Heart left ventricle (tissue), 16 donors: Measurements from ENCODE around the gene YJEFN3. TPM values are rescaled to one million over a fixed set of nuclear protein-coding genes. Genes with fewer than 3 reads are reported as not detected.

Experiments used
- ATAC-seq, 4 donors: fragments of 200-7000 bp; cut with Tn5 transposase; one replicate each; pipeline ENCODE4 v1.9.1; 2020 to 2022; ENCODE audit warnings: moderate library complexity in 4 of 4, mild to moderate bottlenecking in 3 of 4, moderate number of reproducible peaks in 1 of 4
- DNase-seq, 5 donors: peaks; one replicate each; pipeline ENCODE4 v3.0.0-alpha.2; 2020
- H3K27ac ChIP-seq, 12 donors: fragments of 200-600 bp; sonication (generic) in 4 of 12; one replicate each; pipeline versions ENCODE4 v1.5.0 to v1.8.0; 2016 to 2022; ENCODE audit warnings: mild to moderate bottlenecking in 2 of 12
- H3K27me3 ChIP-seq, 9 donors: fragments of 200-600 bp; sonication (generic) in 2 of 9; one replicate each; pipeline versions ENCODE4 v1.5.1 to v1.8.0; 2016 to 2022; ENCODE audit warnings: mild to moderate bottlenecking in 3 of 9
- H3K36me3 ChIP-seq, 9 donors: fragments of 200-600 bp; sonication (generic) in 2 of 9; one replicate each; pipeline versions ENCODE4 v1.5.0 to v1.8.0; 2018 to 2022; ENCODE audit warnings: mild to moderate bottlenecking in 2 of 9
- H3K4me1 ChIP-seq, 12 donors: fragments of 200-600 bp; sonication (generic) in 4 of 12; one replicate each; pipeline versions ENCODE4 v1.5.0 to v1.8.0; 2016 to 2022; ENCODE audit warnings: mild to moderate bottlenecking in 3 of 12
- H3K4me3 ChIP-seq, 12 donors: fragments of 200-600 bp; sonication (generic) in 4 of 12; one replicate each; pipeline versions ENCODE4 v1.5.0 to v1.8.0; 2017 to 2022; ENCODE audit warnings: mild to moderate bottlenecking in 9 of 12, moderate library complexity in 4 of 12
- H3K9me3 ChIP-seq, 12 donors: fragments of 200-600 bp; sonication (generic) in 4 of 12; one replicate each; pipeline versions ENCODE4 v1.5.0 to v1.8.0; 2016 to 2022; ENCODE audit warnings: mild to moderate bottlenecking in 1 of 12
- CTCF ChIP-seq, 12 donors: fragments of 200-600 bp; sonication (generic) in 4 of 12; IDR thresholded peaks; one replicate each; pipeline versions ENCODE4 v1.5.0 to v1.8.0; 2018 to 2022; ENCODE audit warnings: antibody characterized with exemption in 12 of 12, mild to moderate bottlenecking in 5 of 12
- POLR2A ChIP-seq, 2 donors: fragments of 450-650 bp; IDR thresholded peaks; one replicate each; pipeline ENCODE4 v1.6.1; 2017; ENCODE audit warnings: antibody characterized with exemption in 2 of 2, mild to moderate bottlenecking in 2 of 2, moderate library complexity in 2 of 2
- WGBS, 4 donors: extraction: QIAGEN DNeasy Blood & Tissue Kit in 2 of 4; methylation state at CpG; one replicate each; pipeline versions ENCODE4 v1.1.5 to v1.1.7; 2013 to 2018; 5-methylcytosine and 5-hydroxymethylcytosine counted together
- intact Hi-C, 10 donors: fragments of 100-400 bp; cut with DNase I; formaldehyde crosslinking; loops; one replicate each; pipeline versions ENCODE4 v1.11.1 to v1.14.2; 2022
- polyA plus RNA-seq, 2 donors: library from polyadenylated mRNA; stranded (reverse); fragments of 200-250 nt; gene quantifications; one replicate each; pipeline ENCODE4 v1.2.3, GENCODE V29; 2013
- total RNA-seq, 9 donors: library from RNA; depleted of rRNA in 2 of 9; stranded (reverse); fragments of >200 nt in 2 of 9; fragmentation: NEBNext Ultra II Directional in 3 of 9; extraction: Animal tissue kit (Norgen Biotek cat#: 25700) in 3 of 9; gene quantifications; one replicate each; pipeline versions ENCODE4 v1.1.0 to v1.2.4, GENCODE V29; 2016 to 2023
- donor health status: ischemic (EF 13 %, LVEDD 7.1; RV severe dilation, severe dysfunction).
- donor health status: healthy with polysubstance abuse.
- donor health status: DM: no; HTN: yes; CAD: no.
- donor health status: DM: no; HTN: no; CAD: no.
- donor health status: ischemic (EF 25% LVEDD 6.9; RV normal size, moderate dysfunction).
- donor health status: ischemic (EF 25% LVEDD 5.7; RV mildly dilated, moderate dysfunction).
- donor health status: healthy.
- donor health status: DM: yes; HTN: yes; CAD: no.
- donor health status: ischemic (EF 35%, LVEDD 5.7; RV mildly dilated, moderate dysfunction).
- donor health status: nonischemic (EF 11% LVEDD 7.7; RV severe dilation, severe dysfunction).
- donor health status: DM: yes; HTN: yes; CAD: no.
- donor health status: PGD.
- donor health status: ischemic (EF 29% LVEDD 5.4; RV normal size, mild dysfunction).
- donor health status: nonischemic (EF 23%, LVEDD 6.1; RV moderate dilation, normal function).

The YJEFN3 gene
- total and polyA plus RNA-seq, 11 donors, result 1.2 to 5.4 (median 2.5) TPM; not detected in 1

GRCh38 chr19:19546751-19547162 is 18.0 kb downstream of the YJEFN3 start:
- no peak overlapping the region for H3K4me3 ChIP-seq
- DNase-seq, result peak in 2 of 5 donors; percentile 38 to 79

GRCh38 chr19:19547674-19548336 is 19.1 kb downstream of the YJEFN3 start:
- ATAC-seq (peak; percentile 55 to 74 (median 65)), DNase-seq (peak in 1 of 5 donors; percentile 68)
- Histone ChIP-seq H3K4me3 (no peak overlapping the region), H3K36me3 (no peaks in the 10 kb centered on the region), H3K27ac (peak overlapping the region in 7 of 12 donors; percentile 11 to 79 (median 55)), H3K9me3 (no peaks in the 10 kb centered on the region), H3K27me3 (peaks cover 0 to 44% (median 7%) of the 10 kb centered on the region in 9 donors), H3K4me1 (peaks cover 0 to 32% (median 2%) of the 10 kb centered on the region in 12 donors)
- no peak for TF ChIP-seq POLR2A (IDR thresholded peaks at IDR 0.05)
- no peak for TF ChIP-seq CTCF (IDR thresholded peaks at IDR 0.05)
- intact Hi-C loops, result no loop called here
- WGBS, 4 donors, result 33 to 39% (median 35%) methylated on average over 9 to 15 of the region's 15 CpGs

More at GRCh38 chr19:19546751-19547162, 18.0 kb downstream of the YJEFN3 start:
- peaks cover 0 to 32% (median 2%) of the 10 kb centered on the region in 12 donors for H3K4me1 ChIP-seq
- TF ChIP-seq CTCF (IDR thresholded peaks at IDR 0.05) (no peak), POLR2A (IDR thresholded peaks at IDR 0.05) (no peak)
- intact Hi-C loops, result no loop called here
- H3K36me3 ChIP-seq, result no peaks in the 10 kb centered on the region
- 34 to 45% (median 38%) methylated on average over 13 to 19 of the region's 19 CpGs for WGBS, 4 donors
- H3K9me3 ChIP-seq, result no peaks in the 10 kb centered on the region
- peak; percentile 49 to 77 (median 54) for ATAC-seq
- H3K27me3 ChIP-seq, result peaks cover under 1 to 55% (median 11%) of the 10 kb centered on the region in 9 donors
- peak overlapping the region in 3 of 12 donors; percentile 66 to 79 (median 66) for H3K27ac ChIP-seq

DNA sequence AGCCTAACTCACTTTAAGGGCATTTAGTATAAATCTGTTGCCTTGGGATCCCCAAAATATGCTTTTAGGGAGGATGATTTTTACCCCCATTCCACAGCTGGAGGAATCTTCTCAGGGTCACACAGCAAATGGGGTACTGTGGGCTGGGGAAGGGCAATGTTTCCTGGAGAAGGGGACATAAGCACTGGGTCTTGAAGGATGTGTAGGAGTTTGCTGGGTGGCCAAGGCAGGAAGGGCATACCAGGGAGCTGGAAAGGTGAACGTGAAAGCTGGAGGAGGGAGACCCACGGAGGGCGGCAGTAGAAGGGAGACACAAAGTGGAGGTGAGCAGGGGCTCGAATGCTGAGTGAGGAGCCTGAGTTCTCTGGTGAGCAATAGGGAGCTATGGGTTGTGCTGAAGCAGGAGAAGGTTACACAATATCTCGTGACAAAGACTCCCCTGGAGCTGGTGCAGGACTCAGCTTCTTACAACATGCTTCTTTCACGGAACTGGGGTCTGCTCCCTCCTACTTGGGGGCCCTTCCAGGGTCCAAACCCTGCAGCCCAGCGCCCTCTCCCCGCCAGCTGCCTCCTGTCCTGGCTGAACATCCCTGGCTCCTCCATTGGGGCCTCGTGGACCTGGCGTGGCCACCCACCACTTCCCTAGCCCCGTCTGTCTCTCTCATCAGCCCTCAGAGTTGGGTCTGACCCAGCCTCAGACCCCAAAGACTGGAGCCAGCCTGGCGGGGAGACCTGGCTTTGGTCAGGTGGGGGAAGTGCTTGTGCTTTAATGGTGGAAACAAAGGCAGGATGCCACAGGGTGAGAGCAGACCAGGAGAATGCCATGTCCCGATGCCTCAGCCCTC is 20.4 kb downstream of the YJEFN3 start:
- H3K9me3 ChIP-seq, result no peaks in the 10 kb centered on the region
- H3K27me3 ChIP-seq, result peaks cover 0 to 31% (median 0%) of the 10 kb centered on the region in 9 donors
- ATAC-seq, result no peak
- WGBS, 4 donors, result 61 to 71% (median 68%) methylated on average over 13 of the region's 13 CpGs
- H3K4me1 ChIP-seq, result peaks cover 0 to 32% (median 2%) of the 10 kb centered on the region in 12 donors
- no peak overlapping the region for H3K27ac ChIP-seq
- no peaks in the 10 kb centered on the region for H3K36me3 ChIP-seq
- no peak overlapping the region for H3K4me3 ChIP-seq
- TF ChIP-seq CTCF (IDR thresholded peaks at IDR 0.05) (no peak), POLR2A (IDR thresholded peaks at IDR 0.05) (no peak)
- intact Hi-C loops, result no loop called here
- DNase-seq, result no peak
